ENCODE data around the gene DNASE1L3. TPM values are rescaled to one million over a fixed set of nuclear protein-coding genes. Genes with fewer than 3 reads are reported as not detected.
A peak's percentile ranks its signal among the peaks of the same experiment; 100 is the strongest.

DNASE1L3 gene
- total and polyA plus RNA-seq, 10 donors, result 52.1 to 245 (median 130) TPM

GRCh38 chr3:58155838-58156237, 54.9 kb downstream of the DNASE1L3 start:
- H3K9me3 ChIP-seq, result no peaks in the 10 kb centered on the region
- no peak overlapping the region for H3K4me3 ChIP-seq
- 94 to 97% (median 96%) methylated on average over 10 of the region's 10 CpGs for WGBS, 5 donors
- H3K27me3 ChIP-seq (replicated peaks in 1 of 7), result no peaks in the 10 kb centered on the region
- no peaks in the 10 kb centered on the region for H3K4me1 ChIP-seq
- no peak overlapping the region for H3K27ac ChIP-seq
- DNase-seq, result no peak
- peaks cover 0 to 100% (median 65%) of the 10 kb centered on the region in 6 donors for H3K36me3 ChIP-seq
- intact Hi-C loops (cut with DNase I; ENCODE audit: low total_unique reads), result no loop called here
- no peak for TF ChIP-seq POLR2A (IDR thresholded peaks at IDR 0.05)
- TF ChIP-seq POLR2AphosphoS5 (IDR thresholded peaks at IDR 0.05), result no peak
- TF ChIP-seq, protein P1, sequence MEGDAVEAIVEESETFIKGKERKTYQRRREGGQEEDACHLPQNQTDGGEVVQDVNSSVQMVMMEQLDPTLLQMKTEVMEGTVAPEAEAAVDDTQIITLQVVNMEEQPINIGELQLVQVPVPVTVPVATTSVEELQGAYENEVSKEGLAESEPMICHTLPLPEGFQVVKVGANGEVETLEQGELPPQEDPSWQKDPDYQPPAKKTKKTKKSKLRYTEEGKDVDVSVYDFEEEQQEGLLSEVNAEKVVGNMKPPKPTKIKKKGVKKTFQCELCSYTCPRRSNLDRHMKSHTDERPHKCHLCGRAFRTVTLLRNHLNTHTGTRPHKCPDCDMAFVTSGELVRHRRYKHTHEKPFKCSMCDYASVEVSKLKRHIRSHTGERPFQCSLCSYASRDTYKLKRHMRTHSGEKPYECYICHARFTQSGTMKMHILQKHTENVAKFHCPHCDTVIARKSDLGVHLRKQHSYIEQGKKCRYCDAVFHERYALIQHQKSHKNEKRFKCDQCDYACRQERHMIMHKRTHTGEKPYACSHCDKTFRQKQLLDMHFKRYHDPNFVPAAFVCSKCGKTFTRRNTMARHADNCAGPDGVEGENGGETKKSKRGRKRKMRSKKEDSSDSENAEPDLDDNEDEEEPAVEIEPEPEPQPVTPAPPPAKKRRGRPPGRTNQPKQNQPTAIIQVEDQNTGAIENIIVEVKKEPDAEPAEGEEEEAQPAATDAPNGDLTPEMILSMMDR (IDR thresholded peaks at IDR 0.05 in 8 of 11, conservative IDR thresholded peaks at IDR 0.05 in 3 of 11), result no peak

DNA sequence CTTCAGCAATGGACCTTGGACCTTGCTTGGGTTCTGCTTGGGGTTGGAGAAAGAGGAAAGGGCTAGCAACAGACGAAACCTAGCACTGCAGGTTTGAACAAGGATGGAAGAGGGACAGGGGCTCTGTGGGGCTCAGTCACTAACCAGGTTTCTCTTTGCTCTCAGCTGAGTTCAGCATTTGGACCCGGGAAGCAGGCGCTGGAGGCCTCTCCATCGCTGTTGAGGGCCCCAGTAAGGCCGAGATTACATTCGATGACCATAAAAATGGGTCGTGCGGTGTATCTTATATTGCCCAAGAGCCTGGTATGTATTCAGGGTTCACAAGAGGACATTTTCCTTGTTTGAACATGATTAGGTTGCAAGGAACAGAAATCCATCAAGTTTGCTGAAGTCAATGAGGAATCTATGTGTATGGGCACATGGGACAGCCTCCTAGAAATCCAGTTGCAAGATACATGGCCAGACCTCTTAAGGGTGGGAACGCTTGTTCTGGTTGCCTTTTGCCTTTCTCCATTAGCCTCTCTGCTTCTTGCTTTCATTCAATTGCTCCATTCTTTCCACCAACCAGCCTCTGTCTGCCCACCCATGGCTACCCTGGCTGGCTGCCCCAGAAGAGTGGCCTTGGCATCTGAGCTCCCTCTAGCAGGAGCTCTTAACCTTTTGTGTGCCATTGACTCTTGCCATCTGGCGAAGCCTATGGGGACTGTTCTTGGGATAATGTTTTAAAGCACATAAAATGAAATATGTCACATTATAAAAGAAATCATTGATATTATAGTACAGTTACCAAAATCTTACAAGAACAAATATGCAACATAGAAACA, 55.9 kb downstream of the DNASE1L3 start:
- no peak overlapping the region for H3K4me3 ChIP-seq
- no peak for TF ChIP-seq POLR2AphosphoS5 (IDR thresholded peaks at IDR 0.05)
- TF ChIP-seq, protein P1 (IDR thresholded peaks at IDR 0.05 in 8 of 11, conservative IDR thresholded peaks at IDR 0.05 in 3 of 11), result no peak
- TF ChIP-seq POLR2A (IDR thresholded peaks at IDR 0.05), result no peak
- no peak overlapping the region for H3K27ac ChIP-seq
- H3K4me1 ChIP-seq, result no peaks in the 10 kb centered on the region
- H3K36me3 ChIP-seq, result peaks cover 0 to 100% (median 70%) of the 10 kb centered on the region in 6 donors
- DNase-seq, result no peak
- H3K9me3 ChIP-seq, result no peaks in the 10 kb centered on the region
- intact Hi-C loops (cut with DNase I; ENCODE audit: low total_unique reads), result no loop called here
- no peaks in the 10 kb centered on the region for H3K27me3 ChIP-seq (replicated peaks in 1 of 7)
- 91 to 97% (median 96%) methylated on average over 10 of the region's 10 CpGs for WGBS, 5 donors

- Histone ChIP-seq H3K36me3 (peaks cover 0 to 100% (median 78%) of the 10 kb centered on the region in 6 donors), H3K9me3 (no peaks in the 10 kb centered on the region), H3K27me3 (replicated peaks in 1 of 7) (no peaks in the 10 kb centered on the region), H3K4me3 (no peak overlapping the region), H3K27ac (no peak overlapping the region), H3K4me1 (no peaks in the 10 kb centered on the region)
- no peak for TF ChIP-seq POLR2A (IDR thresholded peaks at IDR 0.05)
- TF ChIP-seq, protein P1 (IDR thresholded peaks at IDR 0.05 in 8 of 11, conservative IDR thresholded peaks at IDR 0.05 in 3 of 11), result no peak
- TF ChIP-seq POLR2AphosphoS5 (IDR thresholded peaks at IDR 0.05), result peak in 1 of 3 donors; percentile 38
- DNase-seq, result no peak
- intact Hi-C loops (cut with DNase I; ENCODE audit: low total_unique reads), result no loop called here
- WGBS, 5 donors, result 96 to 97% (median 97%) methylated on average over 16 of the region's 16 CpGs
Observed at GRCh38 chr3:58153371-58153770, 57.4 kb downstream of the DNASE1L3 start.

DNA sequence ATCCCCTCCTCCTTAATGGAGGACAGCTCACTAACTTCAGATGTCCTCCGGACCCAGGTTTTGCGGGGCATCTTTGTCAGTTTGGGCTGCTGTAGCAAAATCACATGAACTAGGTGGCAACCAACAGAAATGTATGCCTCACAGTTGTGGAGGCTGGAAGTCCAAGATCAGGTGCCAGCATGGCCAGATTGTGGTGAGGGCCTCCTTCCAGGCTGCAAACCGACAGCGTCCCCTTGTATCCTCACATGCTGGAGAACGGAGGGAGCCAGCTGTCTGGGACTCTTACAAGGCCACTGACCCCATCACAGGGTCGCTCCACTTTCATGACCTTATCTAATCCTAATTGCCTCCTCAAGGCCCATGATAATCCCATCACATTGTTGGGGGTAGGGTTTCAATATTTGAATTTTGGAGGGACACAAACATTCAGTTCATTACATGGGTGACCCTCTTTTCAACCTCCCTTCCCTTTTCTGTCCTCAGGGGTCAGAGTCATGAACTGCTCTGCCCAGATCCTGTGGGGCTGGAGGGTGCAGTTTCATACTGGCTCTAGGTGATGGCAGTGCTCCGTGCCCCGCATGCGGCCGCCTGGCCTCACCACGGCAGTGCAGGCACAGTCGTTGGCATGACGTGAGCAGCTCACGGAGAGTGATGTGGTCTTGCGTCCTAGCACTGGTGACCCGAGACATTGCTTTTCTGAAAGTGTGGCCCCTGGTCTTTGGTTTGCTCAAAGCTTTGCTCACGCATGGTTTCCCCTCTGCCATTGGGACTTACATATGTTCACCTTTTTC, 58.4 kb downstream of the DNASE1L3 start:
- no peak overlapping the region for H3K4me3 ChIP-seq
- 92 to 95% (median 94%) methylated on average over 12 to 17 of the region's 17 CpGs for WGBS, 5 donors
- intact Hi-C loops (cut with DNase I; ENCODE audit: low total_unique reads), result no loop called here
- H3K27me3 ChIP-seq (replicated peaks in 1 of 7), result no peaks in the 10 kb centered on the region
- no peak for DNase-seq
- no peaks in the 10 kb centered on the region for H3K9me3 ChIP-seq
- H3K27ac ChIP-seq, result no peak overlapping the region
- TF ChIP-seq POLR2A (IDR thresholded peaks at IDR 0.05) (no peak), POLR2AphosphoS5 (IDR thresholded peaks at IDR 0.05) (no peak)
- TF ChIP-seq, protein P1 (IDR thresholded peaks at IDR 0.05 in 8 of 11, conservative IDR thresholded peaks at IDR 0.05 in 3 of 11), result no peak
- H3K4me1 ChIP-seq, result no peaks in the 10 kb centered on the region
- peaks cover 0 to 100% (median 81%) of the 10 kb centered on the region in 6 donors for H3K36me3 ChIP-seq

Data from spleen (tissue), 11 donors.